ENCODE data around the gene OPCML.

The OPCML gene

DNA sequence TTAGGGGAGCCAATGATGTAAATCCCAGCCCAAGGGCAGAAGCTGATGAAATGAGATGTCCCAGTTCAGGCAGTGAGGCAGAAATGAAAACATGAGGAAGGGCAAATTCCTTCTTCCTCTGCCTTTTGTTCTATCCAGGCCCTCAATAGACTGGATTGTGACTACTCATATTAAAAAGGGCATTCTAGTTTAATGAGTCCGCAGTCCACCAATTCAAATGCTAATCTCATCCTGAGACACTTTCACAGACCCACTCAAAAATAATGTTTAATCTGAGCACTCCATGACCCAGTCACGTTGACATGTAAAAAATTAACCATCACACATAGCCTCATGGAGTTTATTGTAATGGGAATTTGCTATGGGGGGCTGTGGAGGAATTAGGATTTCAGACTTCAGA is 717.9 kb downstream of the OPCML start:
- Histone ChIP-seq H3K79me2 (ENCODE audit: insufficient read depth, low read depth) (no peaks in the 10 kb centered on the region), H3K9ac (no peak overlapping the region), H3K36me3 (ENCODE audit: insufficient read depth) (no peaks in the 10 kb centered on the region), H2AFZ (ENCODE audit: low read depth) (no peak overlapping the region), H3K4me3 (IDR thresholded peaks at IDR 0.05; ENCODE audit: insufficient read depth, low read depth, low read length) (no peak overlapping the region), H4K20me1 (ENCODE audit: insufficient read depth) (no peaks in the 10 kb centered on the region), H3K27me3 (ENCODE audit: insufficient read depth, low read depth) (no peaks in the 10 kb centered on the region), H3K4me2 (no peak overlapping the region), H3K27ac (no peak overlapping the region), H3K4me1 (ENCODE audit: low read depth, poor library complexity, severe bottlenecking) (no peaks in the 10 kb centered on the region)
- no peak for TF ChIP-seq CTCF (conservative IDR thresholded peaks at IDR 0.05; ENCODE audit: low read depth, low read length)

GRCh38 chr11:132811649-132812048 is 720.7 kb downstream of the OPCML start:
- Histone ChIP-seq H3K4me3 (IDR thresholded peaks at IDR 0.05; ENCODE audit: insufficient read depth, low read depth, low read length) (no peak overlapping the region), H3K27me3 (ENCODE audit: insufficient read depth, low read depth) (no peaks in the 10 kb centered on the region), H4K20me1 (ENCODE audit: insufficient read depth) (no peaks in the 10 kb centered on the region), H3K4me2 (no peak overlapping the region), H3K9ac (no peak overlapping the region), H2AFZ (ENCODE audit: low read depth) (no peak overlapping the region), H3K4me1 (ENCODE audit: low read depth, poor library complexity, severe bottlenecking) (no peaks in the 10 kb centered on the region), H3K36me3 (ENCODE audit: insufficient read depth) (no peaks in the 10 kb centered on the region), H3K27ac (no peak overlapping the region), H3K79me2 (ENCODE audit: insufficient read depth, low read depth) (no peaks in the 10 kb centered on the region)
- TF ChIP-seq CTCF (conservative IDR thresholded peaks at IDR 0.05; ENCODE audit: low read depth, low read length) = no peak

DNA sequence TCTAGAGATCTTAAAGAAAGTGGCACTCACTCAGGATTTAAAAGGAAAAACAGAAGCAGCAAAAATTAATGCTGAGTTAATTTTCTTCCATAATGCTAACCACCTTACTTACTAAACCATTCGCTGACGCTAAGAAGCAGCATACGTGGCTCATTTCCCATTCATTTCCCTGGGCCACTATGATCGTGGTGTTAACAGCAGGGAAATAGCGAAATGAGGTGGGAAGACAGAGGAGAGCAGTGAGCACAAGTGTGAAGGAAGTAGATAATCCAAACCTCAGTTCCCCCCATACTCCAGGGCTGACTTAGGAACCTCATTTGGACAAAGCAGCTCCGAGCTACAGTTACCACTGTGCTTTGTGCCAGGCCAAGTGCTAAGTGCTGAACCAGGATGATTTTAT is 723.2 kb downstream of the OPCML start:
- no peak for TF ChIP-seq CTCF (conservative IDR thresholded peaks at IDR 0.05; ENCODE audit: low read depth, low read length)

DNA sequence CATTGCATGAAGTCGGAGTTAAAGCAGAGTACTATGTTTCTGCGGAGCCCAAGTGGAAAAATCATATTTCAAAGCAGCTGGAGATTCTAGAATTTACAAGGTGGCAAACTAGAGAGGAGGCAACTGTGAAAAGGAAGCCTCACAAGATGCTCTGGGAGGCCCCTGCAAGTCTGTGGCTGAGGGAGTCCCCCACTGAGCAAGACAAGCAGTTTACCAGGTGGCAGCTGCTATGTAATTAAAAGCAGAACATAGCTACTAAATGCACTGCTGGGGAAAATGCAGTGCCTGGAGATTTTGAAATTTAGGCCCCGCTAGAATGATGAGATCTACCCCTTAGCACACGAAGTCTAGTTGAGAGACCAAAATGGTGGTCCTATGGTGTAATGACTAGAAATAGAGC is 728.0 kb downstream of the OPCML start:
- H3K4me1 ChIP-seq (ENCODE audit: low read depth, poor library complexity, severe bottlenecking) = no peaks in the 10 kb centered on the region
- no peaks in the 10 kb centered on the region for H3K79me2 ChIP-seq (ENCODE audit: insufficient read depth, low read depth)
- H2AFZ ChIP-seq (ENCODE audit: low read depth) = no peak overlapping the region
- TF ChIP-seq CTCF (conservative IDR thresholded peaks at IDR 0.05; ENCODE audit: low read depth, low read length) = no peak
- H3K9ac ChIP-seq = no peak overlapping the region
- H3K4me3 ChIP-seq (IDR thresholded peaks at IDR 0.05; ENCODE audit: insufficient read depth, low read depth, low read length) = no peak overlapping the region
- no peaks in the 10 kb centered on the region for H3K27me3 ChIP-seq (ENCODE audit: insufficient read depth, low read depth)
- H3K36me3 ChIP-seq (ENCODE audit: insufficient read depth) = no peaks in the 10 kb centered on the region
- no peak overlapping the region for H3K27ac ChIP-seq
- no peaks in the 10 kb centered on the region for H4K20me1 ChIP-seq (ENCODE audit: insufficient read depth)
- H3K4me2 ChIP-seq = no peak overlapping the region

More for the DNA sequence above, 723.2 kb downstream of the OPCML start:
- no peak overlapping the region for H3K9ac ChIP-seq
- H3K79me2 ChIP-seq (ENCODE audit: insufficient read depth, low read depth) = no peaks in the 10 kb centered on the region
- H2AFZ ChIP-seq (ENCODE audit: low read depth) = no peak overlapping the region
- no peak overlapping the region for H3K4me3 ChIP-seq (IDR thresholded peaks at IDR 0.05; ENCODE audit: insufficient read depth, low read depth, low read length)
- H3K4me1 ChIP-seq (ENCODE audit: low read depth, poor library complexity, severe bottlenecking) = no peaks in the 10 kb centered on the region
- no peaks in the 10 kb centered on the region for H4K20me1 ChIP-seq (ENCODE audit: insufficient read depth)
- no peak overlapping the region for H3K4me2 ChIP-seq
- no peaks in the 10 kb centered on the region for H3K27me3 ChIP-seq (ENCODE audit: insufficient read depth, low read depth)
- H3K27ac ChIP-seq = no peak overlapping the region
- no peaks in the 10 kb centered on the region for H3K36me3 ChIP-seq (ENCODE audit: insufficient read depth)

All from KMS-11 (cell line).